ENCODE data around the gene CORO2B.

DNA sequence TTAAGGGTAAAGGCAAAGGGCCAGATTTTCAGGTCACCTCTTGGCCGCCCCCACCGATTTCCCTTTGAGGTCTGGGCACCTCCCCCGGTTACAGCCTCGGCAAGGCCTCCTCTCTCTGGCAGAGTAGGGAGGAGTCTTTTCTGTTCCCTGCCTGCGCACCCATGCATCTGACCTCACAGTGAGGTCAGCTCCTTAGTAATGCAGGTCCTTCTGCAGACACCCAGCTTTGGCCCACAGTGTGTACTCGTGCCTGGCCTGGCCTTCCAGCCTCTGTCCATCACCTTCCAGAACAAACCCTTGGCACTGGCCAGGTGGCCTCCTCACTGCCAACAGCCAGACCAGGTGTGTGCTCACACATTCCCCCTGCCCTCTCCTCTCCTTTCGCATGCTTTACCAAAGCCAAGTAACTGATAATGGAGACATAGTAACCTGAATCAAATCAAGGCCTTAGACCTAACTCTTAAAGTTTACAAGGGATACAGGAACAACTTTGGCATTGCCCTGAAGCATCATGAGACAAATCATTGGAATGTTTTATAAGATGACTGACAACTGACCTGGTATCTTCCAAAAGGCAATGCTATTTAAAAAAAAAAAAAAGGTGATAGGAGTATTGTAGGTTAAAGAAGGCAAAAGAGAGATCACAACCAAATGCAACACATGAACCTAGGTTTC is 61.3 kb downstream of the CORO2B start:
- TF ChIP-seq CTCF (IDR thresholded peaks at IDR 0.05) (no peak), POLR2A (IDR thresholded peaks at IDR 0.05) (no peak)

Data from ovary (tissue), 3 donors.